ENCODE results near the gene ZDHHC6.
A peak's percentile ranks its signal among the peaks of the same experiment; 100 is the strongest.
"Not testable (repeated sequence)": the region's sequence is repeated elsewhere in the genome, so short reads cannot be mapped to it uniquely, and the experiment has no call there.

The ZDHHC6 gene

DNA sequence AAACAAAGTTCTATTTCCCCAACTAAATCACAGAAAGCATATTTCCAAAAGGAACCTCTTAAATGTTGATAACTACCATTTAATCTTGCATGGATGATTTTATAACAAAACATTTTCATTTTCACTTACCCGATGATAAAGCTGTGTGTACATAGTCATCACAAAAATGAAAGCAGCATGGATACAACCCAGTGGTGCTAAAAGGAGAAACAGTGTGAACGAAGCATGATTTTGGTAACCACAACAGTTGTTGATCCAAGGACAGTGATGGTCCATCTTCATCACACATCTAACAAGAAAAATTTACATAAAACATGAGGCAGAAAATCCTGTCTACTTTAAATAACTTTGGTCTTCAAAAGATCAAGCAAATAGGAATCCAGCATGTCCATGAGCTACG lies 4.7 kb downstream of the ZDHHC6 start:
- no peak for DNase-seq (ENCODE audit: low spot score)

DNA sequence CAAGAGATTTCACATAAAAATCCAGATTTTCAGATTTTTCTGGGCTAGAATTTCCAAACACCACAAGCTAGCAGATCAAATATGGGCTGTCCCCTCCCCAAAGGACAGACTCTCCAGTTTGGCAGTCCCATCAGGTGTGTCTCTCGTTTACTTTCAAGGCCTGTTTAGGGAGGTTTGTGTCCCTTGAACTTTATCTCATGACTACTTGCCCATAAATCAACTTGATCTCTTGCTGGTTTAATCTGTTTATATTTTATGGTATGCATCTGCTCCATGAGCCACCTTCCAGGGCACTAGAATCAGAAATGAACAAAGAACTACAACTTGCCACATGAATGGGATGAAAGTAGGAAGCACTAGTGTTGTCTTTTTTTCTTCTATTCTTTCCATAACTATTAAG lies 5.2 kb downstream of the ZDHHC6 start:
- no peak for DNase-seq (ENCODE audit: low spot score)

DNA sequence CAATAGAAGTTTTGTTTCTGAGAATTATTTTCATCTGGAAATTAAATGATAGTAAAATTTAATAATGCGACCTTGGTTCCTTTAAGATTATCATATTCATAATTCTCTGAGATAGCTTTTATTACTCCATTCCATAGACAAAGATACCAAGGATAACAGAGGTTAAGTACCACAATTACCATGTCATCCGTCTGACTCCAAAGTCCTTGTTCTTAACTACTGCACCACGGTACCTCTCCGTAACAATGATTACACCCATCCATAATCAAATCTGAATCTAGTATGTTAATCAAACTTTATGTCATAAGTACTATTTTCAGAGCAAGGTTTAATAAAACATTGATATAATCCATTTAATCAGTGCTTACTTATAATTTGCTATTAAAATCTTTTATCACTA lies 8.4 kb downstream of the ZDHHC6 start:
- no peak for DNase-seq (ENCODE audit: low spot score)

DNA sequence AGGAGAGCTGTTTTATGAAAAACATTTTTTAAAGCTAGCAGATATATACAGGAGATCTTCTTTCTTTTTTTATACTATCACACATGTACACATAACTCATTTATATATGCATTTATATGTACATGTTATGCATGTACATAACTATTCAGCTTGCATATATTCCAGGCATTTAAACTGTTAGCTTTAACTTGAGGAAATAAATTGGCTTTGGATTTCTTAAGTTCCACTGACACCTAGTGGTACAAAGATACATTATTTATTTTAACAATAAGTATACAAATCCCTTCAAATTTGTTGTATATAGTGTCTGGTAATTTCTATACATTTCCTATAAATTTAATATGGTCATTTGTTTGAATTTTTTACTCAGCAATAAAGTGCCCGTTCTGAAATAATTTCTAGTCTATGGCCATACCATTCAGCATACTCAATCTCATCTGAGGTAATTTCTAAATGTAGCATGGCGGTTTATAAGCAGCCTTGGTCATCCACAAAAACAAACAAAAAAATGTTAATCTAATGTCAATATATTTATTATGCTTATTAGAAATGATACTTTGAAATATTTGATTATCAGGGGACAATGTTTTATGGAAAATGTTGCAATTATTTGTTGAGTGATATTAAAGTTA lies 11.6 kb downstream of the ZDHHC6 start:
- DNase-seq (ENCODE audit: low spot score) = peak; percentile 40

DNA sequence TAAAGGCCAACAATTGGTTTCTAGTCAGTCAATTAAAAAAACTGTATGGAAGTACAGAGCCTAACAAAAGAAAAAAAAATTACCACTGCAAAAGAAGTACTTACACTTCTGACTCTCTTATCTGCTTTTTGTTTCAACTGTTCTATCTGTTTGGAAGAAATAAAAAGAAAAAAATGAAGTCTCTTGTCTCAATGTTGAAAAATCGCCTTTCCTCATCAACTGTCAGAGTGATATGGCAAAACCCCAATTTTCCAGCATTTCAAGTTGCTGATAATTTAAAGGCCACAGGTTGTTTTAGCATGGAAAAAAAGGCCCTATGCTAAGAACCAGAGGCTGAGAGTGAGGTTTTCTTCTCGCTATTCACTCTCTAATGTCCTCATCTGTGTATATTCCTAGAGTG lies 13.6 kb downstream of the ZDHHC6 start:
- no peak for DNase-seq (ENCODE audit: low spot score)

DNA sequence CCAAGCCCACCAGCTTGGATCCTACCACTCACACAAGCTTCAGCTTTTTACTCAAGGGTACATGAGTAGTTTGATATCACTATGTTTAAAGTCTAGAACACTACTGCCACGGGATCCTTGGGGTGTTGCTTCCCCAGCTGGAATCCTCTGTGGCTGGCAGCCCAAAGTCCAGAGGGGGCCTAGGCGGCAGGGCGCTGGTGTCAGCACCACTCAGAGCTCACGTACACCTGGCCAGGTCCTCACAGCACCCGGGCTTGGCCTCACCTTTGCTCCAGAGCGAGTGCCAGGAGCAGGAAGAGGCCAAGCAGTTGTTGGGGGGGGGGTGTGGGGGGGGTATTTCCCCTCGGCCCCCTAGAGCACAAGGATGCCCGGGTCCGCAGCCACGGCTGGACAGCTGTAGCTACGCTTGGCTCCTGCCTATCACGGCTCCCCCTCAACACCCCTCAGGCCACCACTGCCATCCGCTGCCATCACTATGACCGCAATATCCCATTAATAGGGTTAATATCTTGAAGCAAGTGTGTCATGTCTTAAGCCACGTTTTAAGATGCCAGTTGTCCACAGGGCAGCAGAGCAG lies 17.0 kb downstream of the ZDHHC6 start:
- DNase-seq (ENCODE audit: low spot score) = no peak

DNA sequence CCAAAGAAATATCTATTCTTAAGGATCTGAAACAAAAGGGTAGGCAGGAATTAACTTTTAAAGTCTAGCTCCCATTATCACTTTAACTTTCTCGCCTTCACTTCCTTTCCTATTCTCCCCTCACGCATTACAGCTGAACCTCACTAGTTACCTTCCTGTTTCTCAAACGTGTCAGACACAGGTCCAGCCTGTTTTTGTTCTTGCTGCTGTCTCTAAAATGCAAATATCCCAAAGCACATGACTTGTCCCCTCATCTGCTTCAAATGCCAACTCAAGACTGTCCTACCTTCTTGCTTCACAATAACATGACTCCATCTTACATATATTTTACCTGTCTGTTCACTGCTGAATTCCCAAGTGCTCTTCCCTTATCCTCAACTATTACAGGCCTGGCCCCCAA lies 17.6 kb downstream of the ZDHHC6 start:
- DNase-seq (ENCODE audit: low spot score) = no peak

DNA sequence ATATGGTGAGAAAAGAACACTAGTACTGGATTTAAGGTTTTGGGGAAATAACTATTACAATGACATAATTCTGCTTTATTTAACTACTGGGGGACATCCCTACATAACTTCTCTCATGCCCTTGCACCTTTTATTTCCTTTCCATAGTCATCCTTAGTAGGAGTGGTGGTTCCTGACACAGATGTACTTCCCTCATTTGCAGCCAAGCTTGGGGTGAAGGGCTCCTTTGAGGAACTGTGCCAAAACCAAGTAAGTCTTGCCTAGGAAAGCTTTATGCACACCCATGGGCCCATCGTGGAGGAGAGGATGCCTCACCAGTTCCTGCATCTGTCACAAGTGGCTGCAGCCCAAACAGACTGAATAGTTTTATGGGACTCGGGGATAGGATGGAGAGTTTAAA lies 20.6 kb downstream of the ZDHHC6 start:
- no peak for DNase-seq (ENCODE audit: low spot score)

DNA sequence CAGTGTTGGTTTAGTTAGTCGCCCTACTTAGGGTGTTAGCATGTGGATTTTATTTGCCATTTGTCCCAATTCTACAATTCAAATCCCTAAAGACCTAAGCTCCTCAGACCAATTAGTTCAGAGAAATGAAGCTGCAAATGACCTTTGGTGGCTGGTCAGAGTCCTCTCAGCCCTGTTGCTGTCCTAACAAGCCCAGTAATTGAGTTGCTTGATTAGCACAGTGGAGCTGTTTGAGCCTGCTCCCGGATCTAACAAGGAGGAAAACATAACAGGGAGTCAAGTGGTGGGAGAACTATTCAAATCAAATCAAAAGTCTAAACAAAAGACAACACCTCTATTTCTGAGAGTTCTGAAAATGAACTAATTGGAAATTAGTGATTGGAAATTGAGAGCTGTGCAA lies 22.1 kb downstream of the ZDHHC6 start:
- no peak for DNase-seq (ENCODE audit: low spot score)

DNA sequence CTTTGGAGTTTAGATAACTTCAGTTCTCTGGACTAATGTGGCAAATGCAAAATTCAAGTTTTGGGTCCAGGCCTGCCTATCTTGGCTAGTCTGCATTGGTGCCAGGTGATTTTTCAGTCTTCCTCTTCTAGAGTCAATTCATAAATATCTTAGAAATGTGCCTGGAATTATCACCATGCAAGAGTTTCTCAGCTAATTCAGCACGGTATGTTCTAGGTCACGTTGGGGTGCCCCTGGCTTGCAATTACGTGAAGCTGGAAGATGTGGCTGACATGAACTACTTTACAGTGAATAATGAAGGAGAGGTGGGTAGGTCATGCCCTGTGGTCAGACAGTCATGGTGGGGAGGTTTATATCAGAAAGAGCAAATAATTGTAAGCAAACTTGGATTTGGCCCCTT lies 25.0 kb downstream of the ZDHHC6 start:
- no peak for DNase-seq (ENCODE audit: low spot score)

DNA sequence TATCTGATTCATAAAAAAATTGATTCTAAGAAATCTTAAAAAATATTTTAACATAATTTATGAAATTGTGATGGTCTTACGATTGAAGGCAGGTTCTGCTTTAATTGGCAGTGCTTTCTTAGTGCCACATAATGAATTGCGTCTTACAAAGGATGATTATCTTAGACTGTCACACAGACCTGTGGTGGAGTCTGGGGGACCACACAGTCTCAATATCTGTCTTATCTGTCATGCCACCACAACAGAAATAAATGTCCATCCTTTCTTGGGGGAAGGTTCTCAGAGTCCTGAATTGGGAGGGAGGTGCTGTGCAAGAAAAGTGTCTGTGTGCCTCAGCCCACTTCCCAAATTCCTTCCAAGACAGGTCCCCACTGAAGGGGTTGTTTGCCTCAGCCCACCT lies 34.0 kb downstream of the ZDHHC6 start:
- DNase-seq (ENCODE audit: low spot score) = no peak

DNA sequence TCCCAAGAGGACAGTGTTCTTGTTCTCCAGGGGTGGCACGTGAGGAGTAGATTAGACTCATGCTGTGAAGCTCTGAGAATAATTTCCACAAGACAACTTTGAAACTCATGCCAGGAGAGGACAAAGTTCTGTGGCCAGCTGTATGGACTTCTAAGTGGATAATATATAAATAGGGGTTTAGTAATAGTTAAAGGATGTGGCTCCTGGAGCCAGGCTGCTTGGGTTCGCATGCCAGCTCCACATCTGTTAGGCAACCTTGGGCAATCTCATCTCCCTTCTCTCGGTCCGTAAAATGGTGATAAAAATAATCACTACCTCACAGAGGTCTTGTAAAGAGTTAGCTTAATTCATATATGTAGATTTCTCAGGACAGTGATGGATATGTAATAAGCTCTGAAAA lies 37.0 kb downstream of the ZDHHC6 start:
- DNase-seq (ENCODE audit: low spot score) = peak; percentile 5

DNA sequence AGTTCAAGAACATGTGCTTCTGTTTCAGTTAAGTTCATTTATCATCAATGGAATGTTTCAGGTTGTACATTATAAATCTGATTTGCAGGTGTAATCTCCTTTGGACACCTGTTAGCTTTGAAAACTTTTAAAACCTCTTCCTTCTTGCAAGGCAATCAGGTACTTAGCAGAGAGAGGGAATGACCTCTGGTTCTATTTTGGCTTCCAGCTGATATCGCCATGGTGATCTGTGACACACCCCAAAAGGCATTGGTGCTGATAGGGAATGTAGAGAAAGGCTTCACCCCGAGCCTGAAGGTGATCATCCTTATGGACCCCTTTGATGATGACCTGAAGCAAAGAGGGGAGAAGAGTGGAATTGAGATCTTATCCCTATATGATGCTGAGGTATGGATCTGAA lies 37.4 kb downstream of the ZDHHC6 start:
- DNase-seq (ENCODE audit: low spot score) = no peak

DNA sequence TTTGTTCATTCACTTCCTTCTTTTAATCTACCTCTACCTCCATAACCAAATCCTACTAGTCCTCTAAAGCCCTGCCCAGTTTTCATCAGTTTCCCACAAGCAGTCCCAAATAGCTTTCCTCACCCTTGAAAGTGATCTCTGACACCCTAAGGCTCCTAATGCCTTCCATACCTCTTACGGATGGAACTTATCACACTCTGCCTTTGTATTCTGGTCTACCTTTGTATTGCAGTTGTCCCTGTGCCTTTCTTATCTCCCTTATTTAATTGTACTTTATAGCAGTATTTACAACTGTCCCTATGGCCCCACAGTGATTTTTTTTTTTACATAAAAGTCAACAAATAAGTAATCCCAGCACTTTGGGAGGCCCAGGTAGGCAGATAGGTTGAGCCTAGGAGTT lies 39.0 kb downstream of the ZDHHC6 start:
- DNase-seq (ENCODE audit: low spot score) = no peak

DNA sequence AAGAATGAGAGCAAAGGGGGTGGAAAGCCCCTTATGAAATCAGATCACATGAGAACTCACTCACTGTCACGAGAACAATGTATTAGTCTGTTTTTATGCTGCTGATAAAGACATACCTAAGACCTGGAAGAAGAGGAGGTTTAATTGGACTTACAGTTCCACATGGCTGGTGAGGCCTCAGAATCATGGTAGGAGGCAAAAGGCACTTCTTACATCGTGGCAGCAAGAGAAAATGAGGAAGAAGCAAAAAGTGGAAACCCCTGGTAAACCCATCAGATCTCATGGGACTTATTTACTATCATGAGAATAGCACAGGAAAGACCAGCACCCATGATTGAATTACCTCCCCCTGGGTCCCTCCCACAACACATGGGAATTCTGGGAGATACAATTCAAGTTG lies 39.9 kb downstream of the ZDHHC6 start:
- not testable (repeated sequence) for DNase-seq (ENCODE audit: low spot score)

DNA sequence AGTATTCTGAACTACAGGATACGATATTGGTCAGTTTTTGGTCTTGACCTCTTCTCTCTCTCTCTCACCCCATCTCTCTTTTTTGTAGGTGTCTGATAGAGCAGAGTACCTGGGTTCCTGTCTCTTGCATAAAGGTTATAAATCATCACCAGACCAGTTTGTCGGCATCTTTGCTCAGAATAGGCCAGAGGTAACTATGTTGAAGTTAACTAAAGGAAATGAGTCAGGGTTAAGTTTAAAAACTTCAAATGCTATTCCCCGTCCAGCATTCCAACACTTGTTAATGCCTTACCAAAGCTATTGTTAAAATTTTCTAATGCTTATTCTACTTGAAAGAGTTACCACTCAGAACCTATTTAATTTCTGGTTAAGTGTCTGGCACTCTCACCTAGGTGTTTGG lies 42.1 kb downstream of the ZDHHC6 start:
- DNase-seq (ENCODE audit: low spot score) = no peak

DNA sequence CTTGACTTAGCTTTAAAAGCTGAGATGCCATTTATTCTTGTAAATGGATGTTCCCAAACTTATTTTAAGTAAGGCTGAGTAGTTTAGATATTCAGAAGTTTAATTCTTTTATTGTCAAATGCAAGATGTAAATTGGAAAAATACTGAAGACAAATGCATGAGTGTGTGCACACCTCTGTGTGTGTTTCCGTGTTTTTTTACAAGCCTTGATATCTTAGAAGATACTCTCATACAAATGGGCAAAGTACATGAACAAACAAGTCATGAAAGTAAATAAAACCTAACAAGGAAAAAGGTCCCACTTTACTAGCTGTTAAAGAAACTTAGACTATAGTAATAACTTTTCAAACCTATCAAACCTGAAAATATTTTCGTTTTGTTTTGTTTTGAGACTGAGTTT lies 43.8 kb downstream of the ZDHHC6 start:
- DNase-seq (ENCODE audit: low spot score) = no peak

DNA sequence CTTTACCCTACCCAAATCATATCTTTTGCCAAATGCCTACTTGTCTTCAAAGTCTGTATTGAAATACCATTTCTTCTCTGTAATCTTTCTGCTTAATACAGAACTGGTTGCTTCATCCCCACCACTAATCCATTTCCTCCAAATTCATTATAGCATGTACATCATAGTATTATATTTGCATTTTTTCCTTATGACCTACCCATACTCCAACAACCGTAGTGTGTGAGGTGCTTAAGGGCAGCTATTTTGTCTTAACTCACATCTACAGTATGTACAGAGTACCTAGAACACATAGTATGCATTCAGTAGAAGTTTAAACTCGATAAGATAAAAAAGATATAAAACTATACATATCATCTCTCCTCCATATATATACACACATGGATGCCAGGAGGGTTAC lies 49.1 kb downstream of the ZDHHC6 start:
- no peak for DNase-seq (ENCODE audit: low spot score)

DNA sequence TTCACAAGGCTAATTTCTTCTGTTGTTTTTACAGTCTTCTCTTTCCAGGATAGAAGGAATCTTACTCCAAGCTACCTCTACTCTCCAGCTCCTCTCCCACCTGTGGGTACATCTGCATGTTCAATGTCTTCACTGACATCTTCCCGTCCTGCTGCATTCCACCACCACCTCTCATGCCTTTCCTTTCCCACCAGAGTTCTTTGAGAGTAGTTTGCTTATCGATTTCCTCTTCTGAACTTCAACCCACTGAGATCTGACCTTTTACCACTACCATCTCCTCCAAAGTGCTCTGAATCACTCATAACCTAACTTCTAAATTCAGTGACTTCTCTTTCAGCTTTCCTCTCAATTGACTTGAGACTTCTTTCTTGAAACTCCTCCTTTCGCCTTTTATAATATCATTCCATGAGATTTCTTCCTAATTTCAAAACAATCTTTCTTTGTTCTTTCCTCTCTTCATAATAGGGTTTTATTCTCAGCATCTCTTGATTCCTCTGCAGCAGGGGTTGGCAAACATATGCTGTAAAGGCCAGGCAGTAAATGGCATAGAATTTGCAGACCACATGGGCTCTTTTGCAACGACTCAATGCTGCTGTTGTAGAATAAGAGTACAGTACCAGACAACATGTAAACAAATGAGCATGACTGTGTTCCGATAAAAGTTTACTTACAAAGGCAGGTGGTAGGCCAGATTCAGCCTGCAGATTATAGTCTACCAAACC lies 50.7 kb downstream of the ZDHHC6 start:
- no peak for DNase-seq (ENCODE audit: low spot score)

DNA sequence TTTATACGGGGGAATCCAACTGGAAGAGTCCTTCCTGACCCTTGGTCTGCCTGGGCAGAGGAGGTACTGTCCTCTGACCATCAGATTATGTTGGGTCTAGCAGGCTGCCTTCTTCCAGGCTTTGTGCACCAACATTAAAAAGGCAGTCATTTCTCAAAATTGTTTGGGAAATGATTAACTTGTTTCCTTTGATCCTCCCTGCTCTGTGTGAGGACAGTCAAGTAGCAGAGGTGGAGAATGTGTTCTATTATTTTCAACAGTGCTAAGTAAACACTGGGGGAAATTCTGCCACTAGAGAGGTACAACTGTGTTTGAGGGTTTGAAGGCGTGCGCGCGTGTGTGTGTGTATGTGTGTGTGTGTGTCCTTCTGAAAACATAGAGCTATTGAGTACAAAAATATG lies 52.2 kb downstream of the ZDHHC6 start:
- no peak for DNase-seq (ENCODE audit: low spot score)

DNA sequence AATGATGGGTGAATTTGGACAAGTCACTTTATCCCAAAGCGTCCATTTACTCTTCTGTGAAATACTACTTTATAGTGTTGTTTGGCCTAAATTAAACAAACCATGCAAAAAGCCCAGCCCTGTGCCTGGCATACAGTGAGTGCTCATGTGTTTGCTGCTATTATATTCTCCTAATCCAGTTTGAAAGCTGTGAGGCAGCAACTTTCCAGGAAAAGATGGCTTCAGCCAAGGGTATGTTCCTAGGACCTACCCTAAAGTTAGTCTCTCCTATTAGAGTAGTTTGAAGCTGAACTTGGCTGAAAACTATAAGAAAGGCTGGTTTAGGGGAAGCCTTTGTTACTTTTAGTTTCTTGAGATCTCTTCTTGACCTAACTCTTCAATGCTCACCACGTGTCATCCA lies 52.9 kb downstream of the ZDHHC6 start:
- no peak for DNase-seq (ENCODE audit: low spot score)

DNA sequence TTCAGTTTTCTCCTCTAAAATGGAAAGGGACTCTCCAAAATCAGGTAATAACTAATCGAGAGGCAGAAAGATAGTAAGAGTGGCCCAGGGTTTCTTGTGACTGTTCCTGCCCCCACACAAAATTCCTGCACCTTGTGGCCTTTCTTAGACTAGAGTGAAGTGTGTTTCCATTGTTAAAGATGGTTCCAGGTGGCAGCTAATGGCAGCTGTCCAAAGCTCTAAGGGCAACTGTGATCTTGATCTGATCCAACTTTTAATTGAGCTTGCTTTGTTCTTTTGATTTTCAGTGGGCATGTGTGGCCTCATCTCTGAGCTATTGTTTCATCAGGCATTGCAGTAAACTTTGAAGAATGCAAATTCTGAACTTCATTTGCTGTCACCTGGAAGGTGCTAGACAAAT lies 53.4 kb downstream of the ZDHHC6 start:
- no peak for DNase-seq (ENCODE audit: low spot score)

DNA sequence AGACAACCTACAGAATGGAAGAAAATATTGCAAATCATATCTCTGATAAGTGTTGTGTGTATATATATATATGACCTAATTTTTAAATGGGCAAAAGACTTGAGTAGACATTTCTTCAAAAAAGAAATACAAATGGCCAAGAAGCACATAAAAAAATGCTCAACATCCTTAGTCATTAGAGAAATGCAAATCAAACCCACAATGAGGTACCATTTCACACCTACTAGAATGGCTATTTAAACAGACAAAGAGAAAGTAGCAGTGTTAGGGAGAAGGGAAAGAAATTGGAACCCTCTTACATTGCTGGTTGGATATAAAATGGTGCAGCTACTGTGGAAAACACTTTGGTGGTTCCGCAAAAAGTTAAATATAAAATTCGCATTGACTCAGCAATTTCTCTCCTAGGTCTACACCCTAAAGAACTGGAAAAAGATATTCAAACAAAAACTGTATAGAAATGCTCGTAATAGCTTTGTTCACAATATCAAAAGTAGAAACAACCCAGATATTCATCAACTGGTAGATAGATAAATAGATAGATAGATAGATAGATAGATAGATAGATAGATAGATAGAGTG lies 56.5 kb downstream of the ZDHHC6 start:
- DNase-seq (ENCODE audit: low spot score) = no peak
